Neural cell (in vitro differentiated cells): Measurements from ENCODE around the gene RTBDN. TPM values are rescaled to one million over a fixed set of nuclear protein-coding genes. Genes with fewer than 3 reads are reported as not detected.

Source experiments
- H2AFZ ChIP-seq: fragments of 200-600, 300-800 bp; sonication (generic), shearing (Covaris generic); 2 replicates; pipeline ENCODE4 v1.6.0; 2014; ENCODE audit warnings: low read depth, mild to moderate bottlenecking, antibody characterized with exemption, low read length, moderate library complexity
- H3F3A ChIP-seq: fragments of 200-600 bp; shearing (Covaris generic); 2 replicates; pipeline ENCODE4 v1.6.1; 2016; ENCODE audit warnings: mild to moderate bottlenecking, moderate library complexity, mixed read lengths, antibody characterized with exemption, low read length; ENCODE audit not compliant: insufficient read depth, poor library complexity, severe bottlenecking
- H3K27ac ChIP-seq: fragments of 200-600, 300-800 bp; sonication (generic), shearing (Covaris generic); 2 replicates; pipeline ENCODE4 v1.5.1; 2014; ENCODE audit warnings: mild to moderate bottlenecking, low read length, moderate library complexity
- H3K27me3 ChIP-seq: fragments of 300-800, 200-600 bp; sonication (generic), shearing (Covaris generic); 2 replicates; pipeline ENCODE4 v1.6.0; 2014; ENCODE audit warnings: mild to moderate bottlenecking, low read depth, low read length, moderate library complexity; ENCODE audit not compliant: insufficient read depth
- H3K36me3 ChIP-seq: fragments of 300-800, 200-600 bp; sonication (generic), shearing (Covaris generic); 2 replicates; pipeline ENCODE4 v1.5.1; 2014; ENCODE audit warnings: mild to moderate bottlenecking, antibody characterized with exemption, low read length, moderate library complexity; ENCODE audit not compliant: insufficient read depth
- H3K4me2 ChIP-seq: fragments of 300-800, 200-600 bp; sonication (generic), shearing (Covaris generic); 2 replicates; pipeline ENCODE4 v1.6.0; 2014; ENCODE audit warnings: mild to moderate bottlenecking, low read length
- H3K4me3 ChIP-seq: fragments of 300-800, 200-600 bp; sonication (generic), shearing (Covaris generic); 2 replicates; pipeline ENCODE4 v1.5.1; 2014; ENCODE audit warnings: mild to moderate bottlenecking, low read length, moderate library complexity
- H3K79me2 ChIP-seq: fragments of 200-600 bp; shearing (Covaris generic); replicated peaks from 2 replicates; pipeline ENCODE4 v1.6.0; 2014; ENCODE audit warnings: mild to moderate bottlenecking, low read length, moderate library complexity; ENCODE audit not compliant: insufficient read depth
- H3K9ac ChIP-seq: fragments of 300-800, 200-600 bp; sonication (generic), shearing (Covaris generic); 2 replicates; pipeline ENCODE4 v1.6.1; 2016; ENCODE audit warnings: mild to moderate bottlenecking, low read length, mixed read lengths
- H3K9me2 ChIP-seq: fragments of 200-600 bp; shearing (Covaris generic); 2 replicates; pipeline ENCODE4 v1.6.1; 2016; ENCODE audit warnings: mild to moderate bottlenecking, low read length, mixed read lengths; ENCODE audit not compliant: insufficient read depth
- H3K9me3 ChIP-seq: fragments of 200-600, 300-800 bp; sonication (generic), shearing (Covaris generic); 2 replicates; pipeline ENCODE4 v1.6.1; 2016; ENCODE audit warnings: mild to moderate bottlenecking, mixed run types, low read length, moderate library complexity, mixed read lengths
- H4K20me1 ChIP-seq: fragments of 200-600 bp; shearing (Covaris generic); 2 replicates; pipeline ENCODE4 v1.6.1; 2016; ENCODE audit warnings: mild to moderate bottlenecking, mixed run types; ENCODE audit not compliant: insufficient read depth
- EP300 ChIP-seq: fragments of 450-650 bp; conservative IDR thresholded peaks from 2 replicates; pipeline ENCODE4 v1.6.1; 2014; ENCODE audit warnings: antibody characterized with exemption, mild to moderate bottlenecking, moderate library complexity; ENCODE audit not compliant: poor library complexity, severe bottlenecking
- EZH2 ChIP-seq: fragments of 200-600, 300-800 bp; shearing (Covaris generic), sonication (generic); IDR thresholded peaks from 2 replicates; pipeline ENCODE4 v1.6.1; 2014; ENCODE audit warnings: antibody characterized with exemption, low read length, borderline replicate concordance, mild to moderate bottlenecking; ENCODE audit not compliant: insufficient read depth, poor library complexity, severe bottlenecking
- MXI1 ChIP-seq: fragments of 450-650 bp; conservative IDR thresholded peaks from 2 replicates; pipeline ENCODE4 v1.6.1; 2014; ENCODE audit warnings: antibody characterized with exemption, mild to moderate bottlenecking; ENCODE audit not compliant: poor library complexity, severe bottlenecking
- POLR2AphosphoS5 ChIP-seq: IDR thresholded peaks from 2 replicates; pipeline ENCODE4 v1.6.1; 2012
- RAD21 ChIP-seq: fragments of 450-650 bp; conservative IDR thresholded peaks from 2 replicates; pipeline ENCODE4 v1.6.1; 2014; ENCODE audit warnings: antibody characterized with exemption, mild to moderate bottlenecking, moderate library complexity
- REST ChIP-seq: IDR thresholded peaks from 2 replicates; pipeline ENCODE4 v1.6.1; 2012; ENCODE audit warnings: borderline replicate concordance
- SMC3 ChIP-seq: fragments of 450-650 bp; conservative IDR thresholded peaks from 2 replicates; pipeline ENCODE4 v1.6.1; 2014; ENCODE audit warnings: antibody characterized with exemption, mild to moderate bottlenecking, moderate library complexity; ENCODE audit not compliant: poor library complexity
- TAF1 ChIP-seq: IDR thresholded peaks from 2 replicates; pipeline ENCODE4 v1.6.1; 2012; ENCODE audit warnings: low read depth
- polyA plus RNA-seq: library from polyadenylated mRNA; depleted of rRNA; stranded (reverse); fragments of >200 nt; gene quantifications from 2 replicates; pipeline ENCODE4 v1.2.3, GENCODE V29; 2014
- TF ChIP-seq, protein P1 (sequence below): fragments of 450-650 bp; IDR thresholded peaks from 2 replicates; pipeline ENCODE4 v1.5.1; 2014; ENCODE audit warnings: antibody characterized with exemption, mild to moderate bottlenecking, moderate library complexity; ENCODE audit not compliant: poor library complexity, severe bottlenecking

Gene RTBDN
- polyA plus RNA-seq, 1 donor from 2014 or later = not detected

GRCh38 chr19:12875086-12875485 lies 40.7 kb upstream of the RTBDN start:
- no peak overlapping the region for H3K4me2 ChIP-seq
- no peaks in the 10 kb centered on the region for H4K20me1 ChIP-seq
- no peaks in the 10 kb centered on the region for H3K9me2 ChIP-seq
- TF ChIP-seq REST (no peak), POLR2AphosphoS5 (no peak), MXI1 (no peak), SMC3 (no peak), RAD21 (no peak), EP300 (no peak), EZH2 (no peak), TAF1 (no peak)
- TF ChIP-seq, protein P1, sequence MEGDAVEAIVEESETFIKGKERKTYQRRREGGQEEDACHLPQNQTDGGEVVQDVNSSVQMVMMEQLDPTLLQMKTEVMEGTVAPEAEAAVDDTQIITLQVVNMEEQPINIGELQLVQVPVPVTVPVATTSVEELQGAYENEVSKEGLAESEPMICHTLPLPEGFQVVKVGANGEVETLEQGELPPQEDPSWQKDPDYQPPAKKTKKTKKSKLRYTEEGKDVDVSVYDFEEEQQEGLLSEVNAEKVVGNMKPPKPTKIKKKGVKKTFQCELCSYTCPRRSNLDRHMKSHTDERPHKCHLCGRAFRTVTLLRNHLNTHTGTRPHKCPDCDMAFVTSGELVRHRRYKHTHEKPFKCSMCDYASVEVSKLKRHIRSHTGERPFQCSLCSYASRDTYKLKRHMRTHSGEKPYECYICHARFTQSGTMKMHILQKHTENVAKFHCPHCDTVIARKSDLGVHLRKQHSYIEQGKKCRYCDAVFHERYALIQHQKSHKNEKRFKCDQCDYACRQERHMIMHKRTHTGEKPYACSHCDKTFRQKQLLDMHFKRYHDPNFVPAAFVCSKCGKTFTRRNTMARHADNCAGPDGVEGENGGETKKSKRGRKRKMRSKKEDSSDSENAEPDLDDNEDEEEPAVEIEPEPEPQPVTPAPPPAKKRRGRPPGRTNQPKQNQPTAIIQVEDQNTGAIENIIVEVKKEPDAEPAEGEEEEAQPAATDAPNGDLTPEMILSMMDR = no peak
- H3K79me2 ChIP-seq = no peaks in the 10 kb centered on the region
- H3F3A ChIP-seq = no peaks in the 10 kb centered on the region
- no peaks in the 10 kb centered on the region for H3K27me3 ChIP-seq
- no peak overlapping the region for H3K4me3 ChIP-seq
- peaks cover 6% of the 10 kb centered on the region for H3K36me3 ChIP-seq
- no peaks in the 10 kb centered on the region for H3K9me3 ChIP-seq
- H3K27ac ChIP-seq = no peak overlapping the region
- H2AFZ ChIP-seq = no peak overlapping the region
- no peak overlapping the region for H3K9ac ChIP-seq

GRCh38 chr19:12873891-12874745 lies 39.7 kb upstream of the RTBDN start:
- Histone ChIP-seq H3K4me3 (no peak overlapping the region), H3K9ac (no peak overlapping the region), H3K9me3 (no peaks in the 10 kb centered on the region), H3K36me3 (peaks cover 6% of the 10 kb centered on the region), H3K79me2 (no peaks in the 10 kb centered on the region), H3K27me3 (no peaks in the 10 kb centered on the region), H2AFZ (no peak overlapping the region), H3F3A (no peaks in the 10 kb centered on the region), H3K9me2 (no peaks in the 10 kb centered on the region), H3K4me2 (no peak overlapping the region), H4K20me1 (no peaks in the 10 kb centered on the region), H3K27ac (no peak overlapping the region)
- TF ChIP-seq EP300 (no peak), REST (no peak), TAF1 (no peak), EZH2 (no peak), POLR2AphosphoS5 (no peak), SMC3 (no peak), RAD21 (no peak), MXI1 (no peak)
- TF ChIP-seq, protein P1 = no peak
